Choroid plexus epithelial cell (primary cell): ENCODE data around the gene LXN.

Source experiments
- DNase-seq: peaks from one replicate; pipeline ENCODE4 v3.0.0-alpha.2; 2010; ENCODE audit warnings: low read depth
- H3K4me3 ChIP-seq: 2 replicates; pipeline ENCODE4 v1.5.1; 2011; ENCODE audit warnings: low read depth, mild to moderate bottlenecking, control low read depth, low read length, moderate library complexity
- TF ChIP-seq, protein P1 (sequence below): conservative IDR thresholded peaks from 2 replicates; pipeline ENCODE4 v1.5.1; 2011; ENCODE audit warnings: low read depth, mild to moderate bottlenecking, control low read depth, inconsistent platforms, low read length, moderate library complexity

LXN gene

DNA sequence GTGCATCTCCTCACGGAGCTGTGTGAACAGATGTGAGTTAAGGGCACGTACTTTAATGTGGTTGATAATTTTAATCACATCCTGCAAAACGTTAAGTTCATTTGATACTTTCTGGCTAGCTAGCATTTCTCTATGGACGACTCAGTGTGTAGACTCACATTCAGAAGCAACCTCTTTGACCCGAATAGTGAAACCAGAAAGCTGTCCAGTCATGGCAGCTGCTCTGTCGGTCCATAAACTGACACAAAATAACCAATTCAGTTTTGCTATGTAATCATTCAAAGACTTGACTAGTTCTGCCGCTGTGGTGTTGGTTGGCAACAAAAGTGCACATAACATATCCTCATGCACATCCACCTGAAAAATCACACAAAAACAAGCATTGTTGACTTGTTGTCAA is 31.8 kb downstream of the LXN start:
- TF ChIP-seq, protein P1, sequence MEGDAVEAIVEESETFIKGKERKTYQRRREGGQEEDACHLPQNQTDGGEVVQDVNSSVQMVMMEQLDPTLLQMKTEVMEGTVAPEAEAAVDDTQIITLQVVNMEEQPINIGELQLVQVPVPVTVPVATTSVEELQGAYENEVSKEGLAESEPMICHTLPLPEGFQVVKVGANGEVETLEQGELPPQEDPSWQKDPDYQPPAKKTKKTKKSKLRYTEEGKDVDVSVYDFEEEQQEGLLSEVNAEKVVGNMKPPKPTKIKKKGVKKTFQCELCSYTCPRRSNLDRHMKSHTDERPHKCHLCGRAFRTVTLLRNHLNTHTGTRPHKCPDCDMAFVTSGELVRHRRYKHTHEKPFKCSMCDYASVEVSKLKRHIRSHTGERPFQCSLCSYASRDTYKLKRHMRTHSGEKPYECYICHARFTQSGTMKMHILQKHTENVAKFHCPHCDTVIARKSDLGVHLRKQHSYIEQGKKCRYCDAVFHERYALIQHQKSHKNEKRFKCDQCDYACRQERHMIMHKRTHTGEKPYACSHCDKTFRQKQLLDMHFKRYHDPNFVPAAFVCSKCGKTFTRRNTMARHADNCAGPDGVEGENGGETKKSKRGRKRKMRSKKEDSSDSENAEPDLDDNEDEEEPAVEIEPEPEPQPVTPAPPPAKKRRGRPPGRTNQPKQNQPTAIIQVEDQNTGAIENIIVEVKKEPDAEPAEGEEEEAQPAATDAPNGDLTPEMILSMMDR = no peak
- DNase-seq = no peak
- H3K4me3 ChIP-seq = no peak overlapping the region

DNA sequence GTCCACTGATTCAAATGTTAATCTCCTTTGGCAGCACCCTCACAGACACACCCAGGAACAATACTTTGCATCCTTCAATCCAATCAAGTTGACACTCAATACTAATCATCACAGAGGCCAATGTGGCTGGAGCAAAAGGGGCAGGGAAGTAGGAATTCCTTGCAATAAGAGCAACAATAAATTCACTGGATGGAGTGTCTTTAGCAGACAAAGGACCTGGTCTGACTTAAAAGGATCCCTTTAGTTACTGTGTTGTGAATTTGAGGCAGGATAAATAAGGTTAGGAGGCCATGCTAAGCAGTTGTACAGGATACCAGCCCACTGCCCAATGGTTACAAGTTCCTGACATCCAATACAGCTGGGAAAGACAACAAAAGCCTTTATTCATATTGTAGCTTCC is 40.5 kb downstream of the LXN start:
- no peak for DNase-seq
- H3K4me3 ChIP-seq = no peak overlapping the region
- TF ChIP-seq, protein P1 = no peak

DNA sequence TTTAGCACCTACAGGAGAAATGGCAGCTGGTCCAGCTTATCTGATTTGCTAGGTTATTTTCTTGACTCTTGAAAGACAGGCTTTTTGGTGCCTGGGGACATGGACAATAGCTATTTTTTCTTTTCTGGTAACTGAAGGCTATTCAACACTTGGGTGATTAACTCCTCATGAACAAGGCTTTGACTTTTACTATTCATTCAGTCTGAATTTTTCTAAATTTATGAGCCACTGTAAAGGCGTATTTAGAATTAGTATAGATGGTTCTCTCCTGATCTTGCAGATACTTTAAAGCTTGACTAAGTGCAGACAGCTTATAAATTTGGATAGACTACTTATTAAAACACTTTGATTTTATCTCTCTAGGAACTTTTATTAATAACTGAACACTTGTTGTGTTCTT is 46.6 kb downstream of the LXN start:
- DNase-seq = no peak
- H3K4me3 ChIP-seq = no peak overlapping the region
- TF ChIP-seq, protein P1 = no peak

DNA sequence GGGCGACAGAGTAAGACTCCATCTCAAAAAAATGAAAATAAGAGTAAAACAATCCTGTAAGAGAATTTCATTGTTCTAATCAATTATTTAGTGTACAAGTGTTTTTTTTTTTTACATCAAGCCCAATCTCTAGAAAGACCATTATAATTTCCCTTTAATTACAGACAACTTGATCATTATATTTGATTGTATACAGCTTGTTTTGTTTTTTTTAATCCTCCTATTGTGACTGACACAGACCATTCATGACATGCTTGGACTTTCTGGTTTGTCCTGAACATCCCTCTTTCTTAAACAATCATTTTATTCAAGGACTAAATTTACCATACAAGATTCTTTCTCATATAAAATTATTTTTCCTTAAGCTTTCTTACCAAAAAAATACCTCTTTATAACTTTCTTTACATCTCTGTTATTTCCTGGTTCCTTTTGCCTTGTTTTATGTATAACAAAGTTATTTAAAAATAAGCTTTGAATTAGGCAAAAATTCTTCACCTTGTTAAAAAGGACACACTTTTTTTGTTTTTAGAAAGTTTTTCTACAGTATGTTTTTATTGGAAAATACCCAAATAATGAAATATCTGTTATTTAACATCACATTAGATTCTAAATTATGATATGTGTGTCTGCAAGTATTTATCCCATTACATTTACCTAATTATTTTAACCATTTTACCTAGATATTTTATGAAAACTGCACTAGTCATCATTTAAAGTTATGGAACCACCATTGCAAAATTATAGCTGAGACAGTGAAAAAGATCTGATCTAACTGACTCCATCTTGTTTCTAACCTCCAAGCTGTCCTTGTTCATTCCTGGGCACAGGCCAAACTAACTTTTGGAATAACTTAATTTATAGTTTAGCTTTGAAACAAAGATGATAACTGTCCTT is 54.2 kb downstream of the LXN start:
- DNase-seq = no peak
- TF ChIP-seq, protein P1 = no peak
- H3K4me3 ChIP-seq = no peak overlapping the region
